ENCODE results near the gene RNF8. TPM values are rescaled to one million over a fixed set of nuclear protein-coding genes. Genes with fewer than 3 reads are reported as not detected.

Gene RNF8
- total RNA-seq, 2 experiments from 2014 or later: 19.8 to 21.1 TPM

- ATAC-seq (no peak), DNase-seq (no peak)
- H3K27ac Mint-ChIP-seq: no peak overlapping the region
- no peaks in the 10 kb centered on the region for H3K9me3 Mint-ChIP-seq
- intact Hi-C loops (cut with micrococcal nuclease): no loop called here
- H3K36me3 Mint-ChIP-seq (ENCODE audit: low read depth): peaks cover 12% of the 10 kb centered on the region
- TF ChIP-seq CTCF (IDR thresholded peaks at IDR 0.05): no peak
- POLR2A ChIA-PET: no interaction called here
- H3K4me1 Mint-ChIP-seq (ENCODE audit: low read depth): peaks cover 26% of the 10 kb centered on the region
- CTCF ChIA-PET: no interaction called here
- H3K4me3 Mint-ChIP-seq: no peak overlapping the region
- H3K27me3 Mint-ChIP-seq: no peaks in the 10 kb centered on the region
Measured at GRCh38 chr6:37357288-37357687, 3.5 kb downstream of the RNF8 start.

- Mint-ChIP-seq H3K27ac (no peak overlapping the region), H3K9me3 (no peaks in the 10 kb centered on the region), H3K4me3 (no peak overlapping the region), H3K27me3 (no peaks in the 10 kb centered on the region), H3K4me1 (ENCODE audit: low read depth) (peaks cover 26% of the 10 kb centered on the region), H3K36me3 (ENCODE audit: low read depth) (peaks cover 12% of the 10 kb centered on the region)
- ChIA-PET POLR2A (no interaction called here), CTCF (interaction anchor here (0.6 to 1.0 kb wide), 3 partner anchors 23 to 297 kb away, joined by 3 read pairs; no protein-coding TSS in a partner anchor)
- no peak for TF ChIP-seq CTCF (IDR thresholded peaks at IDR 0.05)
- DNase-seq (no peak), ATAC-seq (no peak)
- intact Hi-C loops (cut with micrococcal nuclease): no loop called here
Measured at GRCh38 chr6:37357860-37358259, 4.1 kb downstream of the RNF8 start.

GRCh38 chr6:37359039-37359438 lies 5.3 kb downstream of the RNF8 start:
- ChIA-PET POLR2A (interaction anchor here (0.6 kb wide), 1 partner anchor 12 kb away, joined by 4 read pairs; no protein-coding TSS in a partner anchor), CTCF (no interaction called here)
- no peak overlapping the region for H3K27ac Mint-ChIP-seq
- H3K9me3 Mint-ChIP-seq: no peaks in the 10 kb centered on the region
- TF ChIP-seq CTCF (IDR thresholded peaks at IDR 0.05): no peak
- DNase-seq (no peak), ATAC-seq (no peak)
- intact Hi-C loops (cut with micrococcal nuclease): no loop called here
- no peak overlapping the region for H3K4me3 Mint-ChIP-seq
- peaks cover 10% of the 10 kb centered on the region for H3K36me3 Mint-ChIP-seq (ENCODE audit: low read depth)
- peaks cover 20% of the 10 kb centered on the region for H3K4me1 Mint-ChIP-seq (ENCODE audit: low read depth)
- H3K27me3 Mint-ChIP-seq: no peaks in the 10 kb centered on the region

GRCh38 chr6:37362101-37362828 lies 8.5 kb downstream of the RNF8 start:
- H3K4me1 Mint-ChIP-seq (ENCODE audit: low read depth): peaks cover 7% of the 10 kb centered on the region
- H3K9me3 Mint-ChIP-seq: no peaks in the 10 kb centered on the region
- DNase-seq (no peak), ATAC-seq (no peak)
- no peaks in the 10 kb centered on the region for H3K27me3 Mint-ChIP-seq
- ChIA-PET POLR2A (interaction anchor here (0.7 to 1.5 kb wide), 3 partner anchors 8 to 11 kb away, joined by 3 to 5 read pairs (median 4); partner anchors contain the start of gene RNF8), CTCF (interaction anchor here (0.6 to 1.7 kb wide), 4 partner anchors 10 to 37 kb away, joined by 3 to 7 read pairs (median 4); no protein-coding TSS in a partner anchor)
- H3K36me3 Mint-ChIP-seq (ENCODE audit: low read depth): peaks cover 6% of the 10 kb centered on the region
- no peak overlapping the region for H3K4me3 Mint-ChIP-seq
- TF ChIP-seq CTCF (IDR thresholded peaks at IDR 0.05): no peak
- H3K27ac Mint-ChIP-seq: no peak overlapping the region
- intact Hi-C loops (cut with micrococcal nuclease): no loop called here

- POLR2A ChIA-PET: interaction anchor here (0.7 kb wide), 1 partner anchor 23 kb away, joined by 3 read pairs; no protein-coding TSS in a partner anchor
- H3K27me3 Mint-ChIP-seq: no peaks in the 10 kb centered on the region
Measured at GRCh38 chr6:37365791-37366190, 12.0 kb downstream of the RNF8 start.

More at GRCh38 chr6:37365791-37366190, 12.0 kb downstream of the RNF8 start:
- no peak overlapping the region for H3K27ac Mint-ChIP-seq
- H3K4me3 Mint-ChIP-seq: no peak overlapping the region
- CTCF ChIA-PET: interaction anchor here (0.7 to 3.7 kb wide), 5 partner anchors 9 to 126 kb away, joined by 3 to 14 read pairs (median 3); no protein-coding TSS in a partner anchor
- peaks cover 12% of the 10 kb centered on the region for H3K36me3 Mint-ChIP-seq (ENCODE audit: low read depth)
- no peak for TF ChIP-seq CTCF (IDR thresholded peaks at IDR 0.05)
- H3K9me3 Mint-ChIP-seq: no peaks in the 10 kb centered on the region
- peaks cover 5% of the 10 kb centered on the region for H3K4me1 Mint-ChIP-seq (ENCODE audit: low read depth)
- ATAC-seq: no peak
- no peak for DNase-seq
- intact Hi-C loops (cut with micrococcal nuclease): no loop called here

Data from activated CD8-positive, alpha-beta T cell treated with anti-CD3 and anti-CD28 coated beads for 36 hours (primary cell).